Measurements from ENCODE around the gene COMTD1. TPM values are rescaled to one million over a fixed set of nuclear protein-coding genes. Genes with fewer than 3 reads are reported as not detected.
A peak's percentile ranks its signal among the peaks of the same experiment; 100 is the strongest.

The COMTD1 gene
- total RNA-seq, 1 donor from 2014 or later, result 15.7 TPM

- Mint-ChIP-seq H3K4me1 (ENCODE audit: low read depth) (peaks cover 4% of the 10 kb centered on the region), H3K27ac (ENCODE audit: unreplicated experiment) (no peak overlapping the region), H3K27me3 (ENCODE audit: low read depth) (no peaks in the 10 kb centered on the region), H3K4me3 (ENCODE audit: unreplicated experiment) (no peak overlapping the region), H3K9me3 (ENCODE audit: low read depth) (no peaks in the 10 kb centered on the region), H3K36me3 (ENCODE audit: low read depth) (no peaks in the 10 kb centered on the region)
- DNase-seq (ENCODE audit: low spot score), result no peak
- TF ChIP-seq CTCF (IDR thresholded peaks at IDR 0.05), result no peak
Measured at GRCh38 chr10:75239096-75239790, 3.5 kb upstream of the COMTD1 start.

- TF ChIP-seq CTCF (IDR thresholded peaks at IDR 0.05), result no peak
- Mint-ChIP-seq H3K9me3 (ENCODE audit: low read depth) (no peaks in the 10 kb centered on the region), H3K27ac (ENCODE audit: unreplicated experiment) (no peak overlapping the region), H3K4me1 (ENCODE audit: low read depth) (peaks cover 6% of the 10 kb centered on the region), H3K27me3 (ENCODE audit: low read depth) (no peaks in the 10 kb centered on the region), H3K4me3 (ENCODE audit: unreplicated experiment) (no peak overlapping the region), H3K36me3 (ENCODE audit: low read depth) (no peaks in the 10 kb centered on the region)
- DNase-seq (ENCODE audit: low spot score), result no peak
Measured at GRCh38 chr10:75238182-75239095, 2.7 kb upstream of the COMTD1 start.

GRCh38 chr10:75236178-75236825 lies 545 bp upstream of the COMTD1 start:
- no peak for DNase-seq (ENCODE audit: low spot score)
- H3K36me3 Mint-ChIP-seq (ENCODE audit: low read depth), result peaks cover 7% of the 10 kb centered on the region
- H3K27ac Mint-ChIP-seq (ENCODE audit: unreplicated experiment), result no peak overlapping the region
- peak overlapping the region; percentile 65 for H3K4me3 Mint-ChIP-seq (ENCODE audit: unreplicated experiment)
- no peaks in the 10 kb centered on the region for H3K27me3 Mint-ChIP-seq (ENCODE audit: low read depth)
- no peak for TF ChIP-seq CTCF (IDR thresholded peaks at IDR 0.05)
- peaks cover 8% of the 10 kb centered on the region for H3K4me1 Mint-ChIP-seq (ENCODE audit: low read depth)
- H3K9me3 Mint-ChIP-seq (ENCODE audit: low read depth), result no peaks in the 10 kb centered on the region

- Mint-ChIP-seq H3K4me1 (ENCODE audit: low read depth) (peaks cover 17% of the 10 kb centered on the region), H3K36me3 (ENCODE audit: low read depth) (peaks cover 15% of the 10 kb centered on the region), H3K27me3 (ENCODE audit: low read depth) (no peaks in the 10 kb centered on the region), H3K9me3 (ENCODE audit: low read depth) (no peaks in the 10 kb centered on the region), H3K27ac (ENCODE audit: unreplicated experiment) (peak overlapping the region; percentile 80), H3K4me3 (ENCODE audit: unreplicated experiment) (peak overlapping the region; percentile 68)
- no peak for DNase-seq (ENCODE audit: low spot score)
- no peak for TF ChIP-seq CTCF (IDR thresholded peaks at IDR 0.05)
Measured at GRCh38 chr10:75234683-75235374, 928 bp downstream of the COMTD1 start.

Data from chondrocyte (in vitro differentiated cells).